Measurements from ENCODE around the gene C1orf35.

Gene C1orf35

GRCh38 chr1:228079013-228079412 is 24.1 kb downstream of the C1orf35 start:
- DNase-seq (ENCODE audit: low read depth in 2 of 2): no peak

- DNase-seq (ENCODE audit: low read depth in 2 of 2): no peak
Measured at GRCh38 chr1:228077565-228078330, 25.4 kb downstream of the C1orf35 start.

GRCh38 chr1:228076796-228077430 is 26.2 kb downstream of the C1orf35 start:
- no peak for DNase-seq (ENCODE audit: low read depth in 2 of 2)

- DNase-seq (ENCODE audit: low read depth in 2 of 2): no peak
Measured at GRCh38 chr1:228075801-228076271, 27.3 kb downstream of the C1orf35 start.

GRCh38 chr1:228074954-228075730 is 28.0 kb downstream of the C1orf35 start:
- DNase-seq (ENCODE audit: low read depth in 2 of 2): no peak

GRCh38 chr1:228073857-228074545 is 29.1 kb downstream of the C1orf35 start:
- no peak for DNase-seq (ENCODE audit: low read depth in 2 of 2)

- no peak for DNase-seq (ENCODE audit: low read depth in 2 of 2)
Measured at GRCh38 chr1:228073061-228073856, 29.9 kb downstream of the C1orf35 start.

GRCh38 chr1:228072658-228073043 is 30.5 kb downstream of the C1orf35 start:
- DNase-seq (ENCODE audit: low read depth in 2 of 2): no peak

- DNase-seq (ENCODE audit: low read depth in 2 of 2): no peak
Measured at GRCh38 chr1:228071839-228072657, 31.1 kb downstream of the C1orf35 start.

GRCh38 chr1:228070851-228071250 is 32.3 kb downstream of the C1orf35 start:
- no peak for DNase-seq (ENCODE audit: low read depth in 2 of 2)

GRCh38 chr1:228070173-228070572 is 33.0 kb downstream of the C1orf35 start:
- no peak for DNase-seq (ENCODE audit: low read depth in 2 of 2)

- DNase-seq (ENCODE audit: low read depth in 2 of 2): no peak
Measured at GRCh38 chr1:228068359-228068758, 34.8 kb downstream of the C1orf35 start.

GRCh38 chr1:228066891-228067654 is 36.1 kb downstream of the C1orf35 start:
- no peak for DNase-seq (ENCODE audit: low read depth in 2 of 2)

- no peak for DNase-seq (ENCODE audit: low read depth in 2 of 2)
Measured at GRCh38 chr1:228066416-228066815, 36.7 kb downstream of the C1orf35 start.

- no peak for DNase-seq (ENCODE audit: low read depth in 2 of 2)
Measured at GRCh38 chr1:228065543-228066347, 37.4 kb downstream of the C1orf35 start.

GRCh38 chr1:228064741-228065542 is 38.2 kb downstream of the C1orf35 start:
- DNase-seq (ENCODE audit: low read depth in 2 of 2): no peak

GRCh38 chr1:228064296-228064695 is 38.8 kb downstream of the C1orf35 start:
- no peak for DNase-seq (ENCODE audit: low read depth in 2 of 2)
